HTERT RPE-1 (cell line): ENCODE measurements around the gene CD244.

Experiments
- in situ Hi-C: fragments of 300-500 bp; cut with MboI; formaldehyde crosslinking; loops from 4 replicates; pipeline ENCODE4 v1.14.3; 2020; ENCODE audit warnings: low sequenced_read_pairs

Gene CD244

DNA sequence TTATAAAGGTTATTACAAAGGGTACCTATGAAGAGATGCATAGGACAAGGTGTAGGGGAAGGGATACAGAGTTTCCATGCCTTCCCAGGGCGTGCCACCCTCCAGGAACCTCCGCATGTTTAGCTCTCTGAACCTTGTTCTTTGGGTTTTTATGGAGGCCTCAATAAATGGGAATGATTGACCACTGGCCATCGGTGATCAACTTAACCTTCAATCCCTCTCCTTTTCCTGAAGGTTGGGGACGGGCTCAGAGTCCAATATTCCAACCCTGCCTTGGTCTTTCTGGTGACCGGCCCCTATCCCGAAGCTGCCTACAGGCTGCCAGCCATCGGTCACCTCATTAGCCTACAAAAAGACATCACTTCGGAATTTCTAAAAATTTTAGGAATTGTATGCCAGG lies 11.7 kb downstream of the CD244 start:
- in situ Hi-C loops, result no loop called here

DNA sequence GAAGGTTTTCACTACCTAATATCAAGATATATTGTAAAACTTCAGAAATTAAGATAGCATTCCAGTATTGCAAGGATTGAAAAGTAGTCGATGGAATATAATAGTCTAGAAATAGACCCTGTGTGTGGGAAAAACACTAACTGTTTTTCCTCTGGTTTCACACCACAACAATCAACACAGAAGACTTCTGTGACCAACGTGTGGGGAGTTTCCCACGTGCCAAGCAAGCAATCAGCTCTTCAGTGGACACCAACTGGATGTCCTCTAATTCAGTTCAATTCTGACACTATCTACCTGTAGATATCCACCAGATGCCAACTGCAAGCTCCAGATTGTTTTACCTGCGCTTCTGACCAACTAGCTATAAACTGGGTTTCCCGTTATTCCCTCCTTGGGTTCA lies 12.1 kb downstream of the CD244 start:
- in situ Hi-C loops, result no loop called here

DNA sequence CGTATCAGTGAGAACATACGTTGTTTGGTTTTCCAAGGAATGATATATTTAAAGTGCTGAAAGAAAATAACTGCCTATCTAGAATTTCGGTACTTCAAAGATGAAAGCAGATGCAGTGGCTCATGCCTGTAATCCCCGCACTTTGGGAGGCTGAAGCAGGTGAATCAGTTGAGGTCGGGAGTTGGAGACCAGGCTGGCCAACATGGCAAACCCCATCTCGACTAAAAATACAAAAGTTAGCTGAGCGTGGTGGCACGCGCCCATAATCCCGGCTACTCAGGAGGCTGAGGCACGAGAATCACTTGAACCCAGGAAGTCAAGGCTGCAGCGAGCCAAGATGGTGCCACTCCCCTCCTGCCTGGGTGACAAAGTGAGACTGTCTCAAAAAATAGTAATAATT lies 16.4 kb downstream of the CD244 start:
- in situ Hi-C loops, result no loop called here

DNA sequence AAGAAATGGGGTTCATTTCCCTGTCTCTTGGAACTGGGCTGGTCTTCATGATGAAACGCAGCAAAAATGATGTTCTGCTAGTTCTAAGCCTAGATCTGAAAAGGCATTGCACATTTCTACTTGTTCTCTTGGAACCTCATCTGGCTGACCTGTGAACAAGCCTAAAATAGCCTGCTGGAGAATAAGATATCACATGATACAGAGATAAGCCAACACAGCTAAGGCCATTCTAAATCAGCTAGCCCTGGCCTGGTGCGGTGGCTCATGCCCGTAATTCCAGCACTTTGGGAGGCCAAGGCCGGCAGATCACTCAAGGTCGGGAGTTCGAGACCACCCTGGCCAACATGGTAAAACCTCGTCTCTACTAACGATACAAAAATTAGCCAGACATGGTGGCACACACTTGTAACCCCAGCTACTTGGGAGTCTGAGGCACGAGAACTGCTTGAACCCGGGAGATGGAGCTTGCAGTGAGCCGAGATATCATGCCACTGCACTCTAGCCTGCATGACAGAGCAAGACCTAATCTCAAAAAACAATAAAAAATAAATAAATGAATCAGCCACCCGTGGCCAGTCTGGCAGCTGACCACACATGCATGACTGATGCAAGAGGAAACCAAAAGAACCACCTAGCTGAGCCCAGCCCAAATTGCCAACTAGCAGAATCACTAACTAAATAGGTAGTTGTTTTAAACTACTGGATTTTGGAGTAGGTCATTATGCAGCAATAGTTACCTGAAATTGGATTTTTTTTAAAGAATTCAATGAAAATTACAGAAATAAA lies 18.0 kb downstream of the CD244 start:
- in situ Hi-C loops, result no loop called here

DNA sequence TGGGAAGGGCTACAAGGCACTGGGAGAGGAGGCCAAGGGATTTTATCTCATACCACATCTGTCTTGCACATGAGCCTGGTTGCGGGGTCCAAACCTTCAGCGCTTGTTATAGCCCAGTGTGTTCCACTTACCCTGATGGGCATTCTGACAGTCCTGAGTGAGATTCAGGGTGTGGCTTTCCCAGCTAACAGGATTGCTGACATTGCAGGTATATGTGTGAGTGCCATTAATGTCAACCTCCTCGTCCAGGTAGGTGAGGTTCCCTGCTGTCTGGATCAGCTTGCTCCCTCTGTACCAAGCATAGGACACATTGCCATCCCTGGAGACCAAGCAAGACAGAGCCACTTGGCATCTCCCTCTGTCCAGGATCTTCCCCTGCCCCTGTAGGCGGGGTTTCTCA lies 21.6 kb downstream of the CD244 start:
- in situ Hi-C loops, result no loop called here

DNA sequence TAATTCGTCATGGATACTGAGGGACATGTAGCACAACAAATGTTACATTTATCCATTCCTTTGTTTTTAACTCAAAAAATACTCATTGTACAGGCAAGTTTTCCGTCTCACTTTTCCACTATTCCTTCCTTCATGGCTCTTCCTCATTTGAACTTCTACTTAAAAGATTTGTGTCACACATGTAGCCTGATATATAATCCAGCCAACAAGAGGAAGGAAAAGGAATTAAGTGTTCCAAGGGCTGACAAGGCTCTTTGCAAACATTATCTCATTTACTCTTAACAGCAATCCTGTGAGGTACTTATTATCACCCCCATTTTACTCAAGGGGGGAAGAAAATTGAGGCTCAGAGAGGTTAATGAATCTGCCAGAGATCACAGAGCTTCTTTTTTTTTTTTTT lies 22.9 kb downstream of the CD244 start:
- in situ Hi-C loops, result no loop called here

DNA sequence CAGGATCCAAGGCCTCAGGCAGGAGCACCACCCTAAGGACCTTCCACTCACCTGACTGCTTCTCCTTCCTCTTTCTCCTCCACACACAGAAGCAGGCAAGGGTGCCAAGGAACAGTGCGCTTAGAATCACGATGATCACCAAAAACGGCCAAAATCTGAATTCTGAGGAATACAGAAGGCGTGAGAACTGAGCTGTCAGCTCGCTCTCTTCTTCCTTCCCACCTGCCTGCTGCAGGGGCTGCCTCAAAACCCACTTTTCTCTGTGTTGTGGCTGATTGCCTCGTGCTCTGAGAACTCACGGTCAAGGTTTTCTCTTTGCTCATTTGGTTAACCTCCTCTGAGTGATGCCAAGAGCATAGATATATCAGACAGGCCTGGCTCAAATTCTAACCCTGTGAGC lies 23.8 kb downstream of the CD244 start:
- in situ Hi-C loops, result no loop called here

DNA sequence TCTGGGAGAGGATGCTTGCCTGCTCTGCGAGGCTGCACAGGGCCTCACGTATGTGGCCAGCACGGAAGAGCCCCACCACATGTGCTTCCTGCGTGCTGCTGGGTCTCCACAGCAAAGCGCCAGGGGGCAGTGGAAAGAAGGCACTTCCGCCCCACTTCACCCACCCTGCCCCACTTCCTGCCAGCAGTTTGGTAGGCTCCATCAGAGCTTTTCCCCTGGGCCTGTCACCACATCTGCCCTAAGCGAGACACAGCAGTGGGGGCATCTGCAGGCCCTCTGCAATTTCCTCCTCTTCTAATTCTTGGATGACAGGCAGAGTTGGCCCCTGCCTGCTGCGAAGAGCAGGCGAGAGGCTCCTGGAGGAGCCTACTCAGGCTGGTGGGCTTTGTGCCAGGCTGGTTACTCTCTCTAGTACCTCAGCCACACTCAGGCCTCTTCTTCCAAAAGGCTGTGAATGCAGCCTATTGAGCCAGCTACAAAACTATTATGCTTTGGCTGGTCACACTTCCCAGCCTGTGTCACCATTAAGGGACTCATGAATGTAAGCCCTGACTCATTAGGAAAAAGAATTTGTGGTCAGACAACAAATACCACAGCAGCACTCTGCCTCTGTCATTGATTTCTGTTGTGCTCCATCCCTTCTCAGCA lies 25.0 kb downstream of the CD244 start:
- in situ Hi-C loops, result no loop called here

DNA sequence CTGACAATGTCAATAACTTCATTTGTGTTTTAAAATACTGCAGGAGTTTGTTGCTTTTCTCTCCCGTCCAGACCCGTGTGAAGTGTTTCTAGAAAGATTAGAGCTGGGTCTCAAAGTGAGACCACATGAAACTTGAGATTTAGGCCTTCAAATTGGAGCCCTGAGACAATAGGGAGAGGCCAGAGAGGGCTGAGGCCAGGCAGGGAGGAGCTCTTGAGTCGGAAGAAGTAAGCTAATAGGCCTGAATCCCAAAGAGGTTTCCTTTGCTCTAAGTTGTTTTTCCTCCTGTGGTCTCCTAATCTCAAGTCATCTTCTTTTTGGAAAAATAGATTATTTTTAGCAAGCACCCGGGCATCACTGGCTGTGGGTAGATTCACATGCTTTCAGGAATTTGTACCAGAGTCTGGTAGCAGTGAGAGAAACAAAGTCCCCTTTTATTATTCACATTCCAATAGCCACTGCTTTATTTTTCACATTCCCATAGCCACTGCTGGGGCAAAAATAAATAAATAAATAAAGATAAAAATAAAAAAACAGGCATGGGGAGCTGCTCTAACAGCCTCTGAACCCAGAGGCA lies 25.6 kb downstream of the CD244 start:
- in situ Hi-C loops, result no loop called here

DNA sequence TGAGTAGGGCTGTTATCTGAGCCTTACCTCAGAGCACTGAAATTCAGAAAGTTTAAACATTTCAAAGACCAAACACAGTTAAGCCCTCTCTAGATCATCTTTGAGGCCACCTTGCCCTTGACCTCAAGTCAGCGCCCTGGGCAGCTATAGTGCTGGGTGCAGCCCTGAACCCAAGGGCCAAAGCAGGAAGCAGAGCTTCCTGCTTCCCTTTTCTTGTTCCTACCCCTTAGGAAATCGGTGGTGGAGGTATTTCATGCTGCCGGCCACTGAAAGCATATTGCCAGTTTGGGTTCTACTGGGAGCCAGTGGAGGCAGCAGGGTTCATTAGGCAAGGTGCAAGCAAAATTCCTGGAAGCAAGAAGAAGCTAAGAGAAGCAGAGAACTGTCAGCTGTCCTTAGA lies 26.1 kb downstream of the CD244 start:
- in situ Hi-C loops, result no loop called here

DNA sequence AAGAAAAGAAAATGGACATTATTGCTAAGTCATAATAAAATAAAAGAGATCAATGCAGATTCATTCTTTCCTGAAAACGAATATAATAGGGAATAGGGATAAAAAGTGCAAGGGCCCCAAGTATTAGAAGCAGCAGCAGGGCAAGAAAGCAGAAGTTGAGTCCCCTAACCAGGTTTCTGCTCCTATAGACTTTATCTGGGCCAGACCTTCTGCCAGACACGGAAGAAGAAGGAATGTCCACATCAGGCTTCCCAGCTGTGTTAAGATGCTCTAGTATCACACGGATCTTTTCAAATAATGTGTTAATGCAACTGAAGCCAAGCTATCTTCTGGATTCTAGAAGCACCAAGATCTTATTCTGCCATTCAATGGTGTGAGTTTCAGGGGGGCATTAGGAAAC lies 26.9 kb downstream of the CD244 start:
- in situ Hi-C loops, result no loop called here

DNA sequence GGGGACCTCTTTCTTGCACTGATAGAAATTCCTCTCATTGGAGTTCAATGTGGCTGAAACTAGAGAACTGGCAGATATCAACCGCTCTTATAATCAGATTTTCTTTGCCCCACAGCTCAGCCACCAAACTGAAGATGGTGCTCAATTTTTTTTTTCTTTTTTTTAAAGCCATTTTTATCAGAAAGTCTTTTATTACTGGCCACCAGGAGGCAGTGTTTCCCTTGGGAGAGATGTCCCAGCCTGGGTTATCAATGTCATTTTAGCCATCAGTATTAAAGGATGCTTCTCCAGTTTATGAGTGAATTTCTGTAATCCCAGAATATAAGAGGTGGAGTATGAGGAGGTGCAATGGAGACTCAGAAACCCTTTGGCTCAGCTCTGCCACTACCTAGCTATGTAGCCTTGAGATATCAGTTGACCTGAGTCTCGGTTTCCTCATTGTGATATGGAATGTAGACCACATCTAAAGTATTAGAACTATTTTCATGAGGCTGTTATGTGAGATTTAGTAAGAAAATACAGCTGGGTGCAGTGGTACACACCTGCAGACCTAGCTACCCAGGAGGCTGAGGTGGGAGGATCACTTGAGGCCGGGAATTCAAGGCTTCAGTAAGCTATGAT lies 27.6 kb downstream of the CD244 start:
- in situ Hi-C loops, result no loop called here

DNA sequence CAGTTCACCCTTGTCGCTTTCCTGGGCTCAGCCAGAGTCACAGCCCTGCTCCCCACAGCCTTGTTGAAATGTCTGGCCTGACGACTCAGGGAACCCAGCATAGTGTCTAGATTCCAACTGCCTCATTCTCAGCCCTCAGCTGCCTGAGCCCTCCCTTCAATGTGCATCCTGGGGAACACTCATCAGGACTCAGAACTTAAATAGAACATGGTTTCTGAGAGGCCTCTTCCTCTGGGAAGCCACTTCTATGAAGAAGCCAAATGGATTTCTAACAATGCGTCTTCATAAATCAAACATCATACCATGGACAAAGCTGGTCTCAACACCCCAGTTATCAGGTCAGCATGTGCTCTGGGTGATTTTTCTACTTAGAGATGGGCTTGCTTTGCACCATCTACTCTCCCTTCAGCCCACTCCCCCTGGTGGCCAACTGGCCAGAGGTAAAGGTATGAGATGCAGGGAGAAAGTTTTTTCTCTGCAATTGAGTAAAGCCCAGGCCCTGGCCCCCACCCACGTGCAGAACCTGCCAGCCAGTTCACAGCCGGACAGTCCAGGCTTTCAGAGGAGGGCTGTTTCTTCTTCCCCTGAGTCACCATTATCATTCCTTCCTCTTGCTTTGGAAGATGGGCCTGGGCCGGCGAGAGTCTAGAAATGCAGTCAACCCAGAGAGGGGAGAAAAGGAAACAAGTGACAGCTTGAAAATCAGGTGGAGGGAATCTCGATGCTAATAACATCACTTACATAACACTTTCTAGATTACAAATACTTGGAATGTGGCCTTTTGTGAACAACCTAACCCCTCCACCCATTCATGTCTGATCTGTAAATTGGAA lies 32.1 kb downstream of the CD244 start:
- in situ Hi-C loops, result no loop called here

DNA sequence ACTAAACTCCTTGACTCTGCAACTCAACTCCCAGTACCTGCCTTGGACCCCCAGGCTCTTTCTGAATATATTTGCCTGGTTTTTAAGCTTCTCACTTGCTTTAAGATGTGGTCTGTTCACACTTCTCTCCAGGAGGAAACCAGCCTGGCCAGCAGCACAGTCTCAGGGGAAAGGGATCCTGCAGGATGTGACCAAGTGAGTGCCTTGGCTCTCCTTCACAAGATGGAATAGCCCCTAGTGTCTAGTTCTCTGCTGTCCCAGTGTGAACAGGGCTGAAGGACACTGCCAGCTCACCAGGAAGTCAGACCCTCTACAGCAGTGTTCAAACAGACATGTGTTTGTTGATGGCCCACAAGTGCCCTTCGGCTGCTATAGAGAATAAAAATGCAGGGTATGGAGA lies 32.9 kb downstream of the CD244 start:
- in situ Hi-C loops, result no loop called here

DNA sequence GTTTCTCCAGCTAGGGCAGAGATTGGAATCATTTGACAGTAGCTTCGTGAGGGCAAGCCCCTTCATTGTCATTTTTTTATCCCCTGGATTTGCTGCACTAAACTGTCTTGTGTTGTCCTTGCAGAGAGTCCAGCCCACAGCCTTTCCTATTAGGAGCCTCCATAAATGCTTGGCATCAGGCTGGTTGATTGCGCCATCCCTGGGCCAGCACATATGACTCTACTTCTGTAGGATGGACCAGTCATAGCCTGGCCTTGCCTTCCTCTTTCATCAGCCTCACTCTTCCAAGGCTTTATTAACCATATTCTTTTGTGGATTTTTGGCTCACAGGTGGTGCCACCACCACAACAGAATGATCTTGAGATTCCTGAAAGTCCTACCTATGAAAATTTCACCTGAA lies 35.3 kb downstream of the CD244 start:
- in situ Hi-C loops, result no loop called here

DNA sequence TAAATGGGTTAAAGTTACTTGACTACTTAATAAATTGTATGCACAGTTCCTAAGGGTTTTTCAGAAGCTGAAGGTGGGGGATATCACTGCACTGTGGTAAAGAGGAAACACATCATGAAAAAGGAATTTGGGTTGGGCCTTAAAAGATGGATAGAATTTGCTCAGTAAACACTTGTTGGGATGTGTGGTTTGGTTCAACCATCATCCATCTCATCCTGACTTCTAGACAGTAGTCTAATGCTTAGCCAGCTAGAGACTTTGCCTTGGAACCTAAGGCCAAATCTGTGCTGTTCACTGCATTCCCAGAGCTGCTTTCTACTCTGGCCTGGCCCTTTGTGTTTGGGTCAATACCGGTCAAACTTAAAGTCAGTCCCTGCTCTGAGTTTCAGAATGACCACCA lies 36.1 kb downstream of the CD244 start:
- in situ Hi-C loops, result no loop called here

DNA sequence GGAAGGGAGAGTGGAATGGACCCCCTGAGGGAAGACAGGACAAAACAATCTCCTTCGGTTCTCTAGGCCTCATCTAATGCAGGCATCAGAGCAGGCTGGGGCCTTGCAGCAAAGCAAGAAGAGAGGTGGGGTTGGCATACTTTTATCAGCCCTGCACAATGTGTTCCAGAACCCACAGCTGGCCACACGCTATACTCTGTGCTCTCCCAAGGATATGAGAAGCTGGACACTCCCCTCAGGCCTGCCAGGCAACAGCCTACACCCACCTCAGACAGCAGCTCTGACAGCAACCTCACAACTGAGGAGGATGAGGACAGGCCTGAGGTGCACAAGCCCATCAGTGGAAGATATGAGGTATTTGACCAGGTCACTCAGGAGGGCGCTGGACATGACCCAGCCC lies 39.4 kb downstream of the CD244 start:
- in situ Hi-C loops, result no loop called here

DNA sequence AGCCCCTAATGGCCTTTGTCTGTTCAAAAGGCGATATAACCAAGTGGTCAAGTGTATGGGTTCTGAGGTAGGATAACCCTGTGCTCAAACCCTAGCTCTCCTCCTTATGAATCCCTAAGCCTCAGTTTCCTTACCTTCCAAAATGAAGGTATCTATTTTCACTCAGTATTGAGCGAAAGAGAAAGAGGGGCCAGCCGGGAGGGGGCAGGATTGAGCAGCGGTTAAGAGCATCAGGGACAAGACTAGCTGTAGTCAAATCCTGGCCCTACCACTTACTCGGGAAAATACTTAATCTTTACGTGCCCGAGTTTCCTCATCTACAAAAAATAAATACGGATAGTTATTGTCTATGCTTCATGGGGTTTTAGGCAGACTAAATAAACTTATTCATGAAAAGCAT lies 41.1 kb downstream of the CD244 start:
- in situ Hi-C loops, result no loop called here

DNA sequence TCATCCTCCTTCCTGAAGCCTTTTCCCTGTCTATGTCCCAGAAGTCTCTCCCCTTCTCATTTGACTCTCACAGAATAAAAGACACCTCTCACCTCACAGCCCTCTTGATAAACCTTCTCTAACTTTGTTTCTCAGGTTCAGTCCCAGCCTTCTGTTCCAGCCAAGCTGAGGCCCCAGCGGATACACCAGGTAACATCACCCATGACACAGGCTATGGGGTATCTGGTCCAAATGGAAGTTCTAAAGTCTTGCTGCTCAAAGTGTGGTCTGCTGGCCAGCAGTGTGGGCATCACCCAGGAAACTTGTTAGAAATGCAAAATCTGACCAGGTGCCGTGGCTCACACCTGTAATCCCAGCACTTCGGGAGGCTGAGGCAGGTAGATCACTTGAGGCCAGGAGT lies 43.5 kb downstream of the CD244 start:
- in situ Hi-C loops, result no loop called here

DNA sequence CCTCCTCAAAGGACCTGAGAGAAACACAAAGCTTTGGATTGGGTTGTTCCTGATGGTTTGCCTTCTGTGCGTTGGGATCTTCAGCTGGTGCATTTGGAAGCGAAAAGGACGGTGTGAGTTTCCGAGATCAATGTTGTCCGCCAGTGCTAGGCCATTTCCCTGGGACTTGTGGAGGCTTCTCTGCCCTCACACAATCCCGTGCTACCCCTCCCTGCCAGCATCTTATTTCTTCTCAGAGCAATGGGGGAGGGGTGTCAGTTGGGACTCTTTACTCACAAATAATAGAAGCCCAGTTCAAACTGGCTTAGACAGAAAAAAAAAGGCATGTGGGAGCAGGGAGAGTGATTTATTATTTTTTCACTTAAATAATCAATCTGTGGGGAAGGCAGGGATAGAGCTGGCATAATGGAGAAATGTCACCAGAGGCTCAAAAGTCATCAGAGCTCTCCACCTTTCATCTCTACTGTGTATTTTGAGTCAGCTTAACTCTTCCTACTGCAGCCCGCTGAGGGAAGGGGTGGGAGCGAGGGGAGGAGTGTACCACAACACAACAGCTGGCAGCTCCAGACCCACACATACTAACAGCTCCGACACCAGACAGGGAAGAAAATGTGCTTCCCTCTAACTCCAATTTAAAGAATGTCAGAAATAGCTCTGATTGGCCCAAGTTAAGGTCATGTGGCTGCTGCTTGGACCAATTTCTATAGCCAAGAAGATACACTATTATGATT lies 44.3 kb downstream of the CD244 start:
- in situ Hi-C loops, result no loop called here
